Activated CD4-positive, CD25-positive, alpha-beta regulatory T cell treated with anti-CD3 and anti-CD28 coated beads, Interleukin-2, amount 50 U/mL, for 72 hours (primary cell): ENCODE results near the gene RBM15.

Experiments used
- DNase-seq: peaks from one replicate; pipeline ENCODE4 v3.0.0; 2021

Gene RBM15

GRCh38 chr1:110321846-110322245, 17.3 kb upstream of the RBM15 start:
- no peak for DNase-seq

- DNase-seq = no peak
Observed at GRCh38 chr1:110324667-110325066, 14.5 kb upstream of the RBM15 start.

GRCh38 chr1:110326826-110327225, 12.4 kb upstream of the RBM15 start:
- DNase-seq = no peak

- no peak for DNase-seq
Observed at GRCh38 chr1:110328274-110328673, 10.9 kb upstream of the RBM15 start.

- no peak for DNase-seq
Observed at GRCh38 chr1:110328700-110329099, 10.5 kb upstream of the RBM15 start.

- no peak for DNase-seq
Observed at GRCh38 chr1:110335265-110335664, 3.9 kb upstream of the RBM15 start.

- no peak for DNase-seq
Observed at GRCh38 chr1:110336300-110337039, 2.7 kb upstream of the RBM15 start.

GRCh38 chr1:110337704-110338308, 1.4 kb upstream of the RBM15 start:
- peak; percentile 58 for DNase-seq

GRCh38 chr1:110338309-110338885, 780 bp upstream of the RBM15 start:
- DNase-seq = peak; percentile 91

- DNase-seq = peak; percentile 66
Observed at GRCh38 chr1:110339407-110340206, 430 bp downstream of the RBM15 start.

- no peak for DNase-seq
Observed at GRCh38 chr1:110340207-110340468, 961 bp downstream of the RBM15 start.

GRCh38 chr1:110341146-110341871, 2.1 kb downstream of the RBM15 start:
- no peak for DNase-seq

GRCh38 chr1:110341872-110342331, 2.7 kb downstream of the RBM15 start:
- no peak for DNase-seq

- no peak for DNase-seq
Observed at GRCh38 chr1:110343249-110343648, 4.1 kb downstream of the RBM15 start.

GRCh38 chr1:110344152-110344551, 5.0 kb downstream of the RBM15 start:
- DNase-seq = no peak

GRCh38 chr1:110345480-110345879, 6.3 kb downstream of the RBM15 start:
- no peak for DNase-seq

GRCh38 chr1:110346690-110347089, 7.5 kb downstream of the RBM15 start:
- DNase-seq = no peak

GRCh38 chr1:110347182-110347893, 8.2 kb downstream of the RBM15 start:
- no peak for DNase-seq

GRCh38 chr1:110348050-110348449, 8.9 kb downstream of the RBM15 start:
- no peak for DNase-seq

- DNase-seq = no peak
Observed at GRCh38 chr1:110348771-110349170, 9.6 kb downstream of the RBM15 start.

- no peak for DNase-seq
Observed at GRCh38 chr1:110350360-110350759, 11.2 kb downstream of the RBM15 start.

GRCh38 chr1:110355321-110355720, 16.1 kb downstream of the RBM15 start:
- no peak for DNase-seq
